Activated CD8-positive, alpha-beta memory T cell treated with anti-CD3 and anti-CD28 coated beads for 1 hour (primary cell): ENCODE data around the gene GTF3C1.
"Not testable (repeated sequence)": the region's sequence is repeated elsewhere in the genome, so short reads cannot be mapped to it uniquely, and the experiment has no call there.

ENCODE experiments used
- DNase-seq, 2 donors: peaks; one replicate each; pipeline ENCODE4 v3.0.0-alpha.2; 2020; ENCODE audit warnings: low read depth in 1 of 2; ENCODE audit errors: extremely low read depth in 1 of 2

GTF3C1 gene

GRCh38 chr16:27447301-27447700 lies 102.4 kb downstream of the GTF3C1 start:
- DNase-seq, result no peak

GRCh38 chr16:27446721-27447120 lies 103.0 kb downstream of the GTF3C1 start:
- peak; percentile 69 to 84 for DNase-seq

- no peak for DNase-seq
Measured at GRCh38 chr16:27445502-27446175, 104.1 kb downstream of the GTF3C1 start.

- DNase-seq, result no peak
Measured at GRCh38 chr16:27444470-27444869, 105.2 kb downstream of the GTF3C1 start.

GRCh38 chr16:27444015-27444414 lies 105.7 kb downstream of the GTF3C1 start:
- DNase-seq, result no peak

DNA sequence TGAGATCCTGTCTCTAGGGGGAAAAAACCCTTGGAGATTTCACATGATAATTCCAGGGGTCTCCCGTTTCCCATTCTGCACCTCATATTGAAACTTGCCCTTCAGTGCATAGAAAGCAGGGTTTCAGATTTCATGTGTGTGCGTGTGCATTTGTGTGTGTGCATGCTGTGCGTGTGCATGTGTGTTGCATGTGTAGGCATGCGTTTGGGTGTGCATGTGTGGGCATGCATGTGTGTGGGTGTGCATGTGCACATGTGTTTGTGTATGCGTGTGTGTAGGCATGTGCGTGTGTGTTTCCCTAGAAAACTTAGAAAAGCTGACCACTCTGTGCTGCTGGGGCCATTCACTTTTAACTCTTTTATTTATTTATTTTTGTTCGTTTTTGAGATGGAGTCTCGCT lies 107.7 kb downstream of the GTF3C1 start:
- DNase-seq, result no peak

DNA sequence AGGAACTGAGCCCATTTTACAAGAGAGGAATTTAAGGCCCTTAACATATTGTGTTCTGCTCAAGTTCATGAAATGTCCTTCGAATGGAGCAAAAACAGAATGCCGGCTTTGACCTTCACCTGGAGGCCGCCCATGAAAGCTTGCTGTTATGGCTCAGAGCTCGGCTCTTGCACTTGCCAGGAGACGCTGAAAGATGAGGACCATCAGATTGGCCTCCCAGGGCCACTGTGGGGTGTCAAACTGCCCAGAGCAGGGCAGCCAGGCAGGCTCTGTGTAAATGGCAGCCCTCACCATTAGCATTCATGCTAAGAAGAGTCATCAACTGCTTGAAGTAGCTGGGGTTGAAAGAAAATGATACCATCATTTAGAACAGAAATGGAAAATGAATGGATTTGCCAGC lies 108.4 kb downstream of the GTF3C1 start:
- no peak for DNase-seq

- no peak for DNase-seq
Measured at GRCh38 chr16:27439271-27440018, 110.3 kb downstream of the GTF3C1 start.

- DNase-seq, result no peak
Measured at GRCh38 chr16:27437946-27438345, 111.8 kb downstream of the GTF3C1 start.

GRCh38 chr16:27436921-27437650 lies 112.6 kb downstream of the GTF3C1 start:
- DNase-seq, result no peak

DNA sequence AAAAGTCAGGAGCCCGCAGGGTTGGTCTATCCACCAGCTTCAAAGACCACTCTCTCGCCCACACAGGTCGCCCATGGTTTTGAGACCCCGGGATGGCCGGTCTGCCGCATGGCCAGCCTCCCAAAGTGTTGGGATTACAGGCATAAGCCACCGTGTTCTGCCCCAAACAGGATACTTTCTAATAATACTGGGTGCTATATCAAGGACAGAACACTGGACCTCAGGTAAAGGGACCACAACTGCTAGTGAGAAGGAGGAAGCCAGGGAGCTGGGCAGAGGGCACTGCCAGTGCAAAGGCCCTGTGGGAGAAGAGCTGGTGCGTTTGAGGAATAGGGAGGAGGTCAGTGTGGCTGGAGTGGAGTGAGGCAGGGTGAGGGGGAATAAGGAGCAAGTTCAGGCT lies 113.6 kb downstream of the GTF3C1 start:
- DNase-seq, result no peak

DNA sequence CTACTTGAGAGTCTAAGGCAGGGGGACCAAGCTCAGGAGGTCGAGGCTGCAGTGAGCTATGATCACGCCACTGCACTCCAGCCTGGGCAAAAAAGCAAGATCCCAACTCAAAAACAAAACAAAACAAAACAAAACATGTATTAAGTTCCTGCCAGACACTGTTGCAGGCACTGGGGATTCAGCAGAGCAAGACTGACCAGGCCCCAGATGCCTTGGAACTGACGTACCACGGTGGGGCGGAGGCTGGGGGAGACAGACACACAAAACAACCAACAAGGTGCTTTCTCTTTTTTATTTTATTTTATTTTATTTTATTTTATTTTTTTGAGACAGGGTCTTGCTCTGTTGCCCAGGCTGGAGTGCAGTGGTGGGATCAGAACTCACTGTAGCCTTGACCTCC lies 114.6 kb downstream of the GTF3C1 start:
- DNase-seq, result not testable (repeated sequence)

- DNase-seq, result no peak
Measured at GRCh38 chr16:27434141-27435051, 115.3 kb downstream of the GTF3C1 start.

- no peak for DNase-seq
Measured at GRCh38 chr16:27433636-27434035, 116.1 kb downstream of the GTF3C1 start.

GRCh38 chr16:27433191-27433590 lies 116.5 kb downstream of the GTF3C1 start:
- DNase-seq, result not testable (repeated sequence)

GRCh38 chr16:27432558-27432957 lies 117.2 kb downstream of the GTF3C1 start:
- DNase-seq, result no peak

DNA sequence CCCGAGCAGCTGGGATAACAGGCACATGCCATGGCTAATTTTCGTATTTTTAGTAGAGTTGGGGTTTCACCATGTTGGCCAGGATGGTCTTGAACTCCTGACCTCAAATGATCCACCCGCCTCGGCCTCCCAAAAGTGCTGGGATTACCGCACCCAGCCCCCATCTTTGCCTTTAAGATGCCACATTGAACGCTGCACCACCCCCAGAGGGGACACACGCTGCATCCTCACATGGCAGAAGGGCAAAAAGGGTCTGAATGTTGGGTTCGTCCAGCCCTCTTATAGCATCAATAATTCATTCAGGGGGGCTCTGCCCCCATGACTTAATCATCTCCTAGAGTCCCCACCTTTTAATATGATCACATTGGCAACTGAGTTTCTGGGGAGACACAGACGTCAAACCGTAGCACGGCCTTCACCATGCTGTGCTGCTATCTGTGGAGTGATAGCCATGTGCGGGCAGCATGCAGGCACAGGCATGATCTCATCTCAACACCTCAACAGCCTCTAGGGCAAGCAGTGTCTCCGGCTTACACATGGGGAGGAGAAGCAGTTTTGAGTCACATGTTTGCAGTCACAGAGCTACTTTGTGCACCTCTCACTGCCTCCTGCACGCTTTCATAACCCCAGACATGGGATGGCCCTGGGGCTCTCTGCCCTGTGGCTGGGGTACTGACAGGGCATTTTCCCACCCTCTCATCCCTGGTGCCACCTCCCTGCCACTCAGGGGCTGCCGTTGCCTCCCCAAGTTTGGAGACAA lies 117.8 kb downstream of the GTF3C1 start:
- DNase-seq, result no peak

DNA sequence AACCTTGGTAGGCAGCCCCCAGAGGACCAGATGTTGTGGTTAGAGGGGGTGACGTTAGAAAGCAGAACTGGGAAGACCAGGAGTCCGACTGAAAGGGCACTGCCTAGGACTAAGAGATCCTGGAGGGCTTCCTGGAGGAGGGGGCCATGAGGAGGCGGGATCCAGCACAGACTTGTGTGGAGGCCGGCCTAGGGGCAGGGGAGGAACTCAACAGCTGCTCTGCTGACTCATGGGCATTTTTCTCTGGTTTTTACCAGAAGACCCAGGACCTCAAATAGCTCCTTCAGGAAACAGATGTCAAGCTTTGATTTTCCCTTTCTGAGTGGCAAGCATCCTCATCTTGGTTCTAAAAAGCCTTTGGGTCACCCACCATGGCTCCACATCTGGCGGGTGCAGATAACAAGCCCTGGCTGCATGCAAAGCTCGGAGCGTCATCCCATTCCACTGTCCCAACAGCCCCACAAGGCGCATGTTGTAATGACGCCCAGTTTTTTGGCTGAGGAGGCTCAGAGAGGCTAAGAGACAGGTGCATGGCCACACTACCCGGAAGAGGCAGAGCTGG lies 118.7 kb downstream of the GTF3C1 start:
- DNase-seq, result no peak

- no peak for DNase-seq
Measured at GRCh38 chr16:27430512-27430911, 119.2 kb downstream of the GTF3C1 start.

- DNase-seq, result no peak
Measured at GRCh38 chr16:27429981-27430441, 119.7 kb downstream of the GTF3C1 start.
